GM18951 (cell line): ENCODE results near the gene MCL1.
"Not testable (repeated sequence)": the region's sequence is repeated elsewhere in the genome, so short reads cannot be mapped to it uniquely, and the experiment has no call there.

Experiments used
- POLR2A ChIP-seq: IDR thresholded peaks from 4 replicates; pipeline ENCODE4 v1.6.1; 2011; ENCODE audit warnings: mild to moderate bottlenecking; ENCODE audit not compliant: insufficient read length, insufficient read depth; ENCODE audit errors: extremely low read depth
- in situ Hi-C: fragments of 300-500 bp; cut with MboI; formaldehyde crosslinking; loops from one replicate; pipeline ENCODE4 v1.12.0; 2022; ENCODE audit warnings: low sequenced_read_pairs, mixed read lengths, inconsistent platforms; ENCODE audit not compliant: unreplicated experiment

Gene MCL1

DNA sequence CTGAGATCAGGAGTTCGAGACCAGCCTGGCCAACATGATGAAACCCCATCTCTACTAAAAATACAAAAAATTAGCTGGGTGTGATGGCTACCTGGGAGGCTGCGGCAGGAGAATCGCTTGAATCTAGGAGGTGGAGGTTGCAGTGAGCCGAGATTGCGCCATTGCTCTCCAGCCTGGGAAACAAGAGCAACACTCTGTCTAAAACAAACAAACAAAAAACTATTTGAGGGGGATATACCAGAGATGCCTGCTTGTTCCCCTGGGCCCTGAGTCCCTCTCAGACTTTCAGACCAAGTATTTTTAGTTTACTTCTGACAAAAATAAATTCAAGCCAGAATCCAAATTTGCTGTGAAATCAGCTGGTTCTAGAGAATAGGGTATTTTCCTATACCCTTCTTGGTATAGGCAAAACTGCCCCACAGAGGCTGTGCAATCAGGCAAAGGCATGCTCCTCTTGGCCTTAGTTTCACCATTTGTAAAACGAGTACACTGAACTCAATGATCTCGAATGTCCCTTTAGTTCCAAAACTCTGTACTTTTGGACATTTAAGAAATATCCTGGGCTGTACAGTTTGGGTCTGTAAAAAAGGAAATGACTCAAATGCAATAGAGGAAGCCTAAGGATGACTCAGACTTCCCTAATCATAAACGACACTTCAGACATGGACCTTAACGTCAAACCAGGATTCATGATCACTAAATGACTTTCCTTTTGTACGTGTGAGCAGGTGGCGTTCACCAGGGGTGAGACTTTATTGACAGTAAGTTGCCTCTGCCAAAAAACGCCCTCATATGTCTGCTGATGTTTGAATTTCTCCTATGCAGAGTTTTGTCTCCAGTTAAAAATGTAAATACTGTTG, 33.9 kb upstream of the MCL1 start:
- in situ Hi-C loops: loop anchor here (5.0 kb wide), 1 partner anchor 46 kb away; no protein-coding TSS in a partner anchor
- TF ChIP-seq POLR2A: no peak

- in situ Hi-C loops: loop anchor here (5.0 kb wide), 1 partner anchor 45 kb away; no protein-coding TSS in a partner anchor
- no peak for TF ChIP-seq POLR2A
Measured at GRCh38 chr1:150612014-150612345, 32.6 kb upstream of the MCL1 start.

- TF ChIP-seq POLR2A: no peak
- in situ Hi-C loops: loop anchor here (5.0 kb wide), 1 partner anchor 43 kb away; no protein-coding TSS in a partner anchor
Measured at GRCh38 chr1:150610576-150610975, 31.2 kb upstream of the MCL1 start.

GRCh38 chr1:150609732-150610131, 30.3 kb upstream of the MCL1 start:
- in situ Hi-C loops: loop anchor here (5.0 kb wide), 1 partner anchor 42 kb away; no protein-coding TSS in a partner anchor
- no peak for TF ChIP-seq POLR2A

- TF ChIP-seq POLR2A: no peak
- in situ Hi-C loops: no loop called here
Measured at GRCh38 chr1:150606463-150607142, 27.2 kb upstream of the MCL1 start.

- in situ Hi-C loops: not testable (repeated sequence)
Measured at GRCh38 chr1:150605451-150605731, 26.0 kb upstream of the MCL1 start.

- TF ChIP-seq POLR2A: no peak
- in situ Hi-C loops: no loop called here
Measured at GRCh38 chr1:150604226-150604588, 24.8 kb upstream of the MCL1 start.

- no peak for TF ChIP-seq POLR2A
- in situ Hi-C loops: no loop called here
Measured at GRCh38 chr1:150603711-150604110, 24.3 kb upstream of the MCL1 start.

DNA sequence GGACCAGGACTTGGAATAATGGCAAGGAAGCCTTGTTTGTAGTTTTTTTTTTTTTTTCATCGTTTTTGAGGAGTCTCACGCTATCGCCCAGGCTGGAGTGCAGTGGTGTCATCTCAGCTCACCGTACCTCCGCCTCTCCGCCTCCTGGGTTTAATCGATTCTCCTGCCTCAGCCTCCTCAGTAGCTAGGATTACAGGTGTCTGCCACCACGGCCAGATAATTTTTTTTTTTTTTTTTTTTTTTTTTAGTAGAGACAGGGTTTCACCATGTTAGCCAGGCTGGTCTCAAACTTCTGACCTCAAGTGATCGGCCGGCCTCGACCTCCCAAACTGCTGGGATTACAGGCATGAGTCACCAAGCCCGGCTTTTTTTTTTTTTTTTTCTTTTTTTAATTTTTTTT, 23.0 kb upstream of the MCL1 start:
- in situ Hi-C loops: not testable (repeated sequence)

GRCh38 chr1:150601540-150601939, 22.1 kb upstream of the MCL1 start:
- in situ Hi-C loops: no loop called here
- no peak for TF ChIP-seq POLR2A

- in situ Hi-C loops: not testable (repeated sequence)
Measured at GRCh38 chr1:150598346-150598745, 18.9 kb upstream of the MCL1 start.

DNA sequence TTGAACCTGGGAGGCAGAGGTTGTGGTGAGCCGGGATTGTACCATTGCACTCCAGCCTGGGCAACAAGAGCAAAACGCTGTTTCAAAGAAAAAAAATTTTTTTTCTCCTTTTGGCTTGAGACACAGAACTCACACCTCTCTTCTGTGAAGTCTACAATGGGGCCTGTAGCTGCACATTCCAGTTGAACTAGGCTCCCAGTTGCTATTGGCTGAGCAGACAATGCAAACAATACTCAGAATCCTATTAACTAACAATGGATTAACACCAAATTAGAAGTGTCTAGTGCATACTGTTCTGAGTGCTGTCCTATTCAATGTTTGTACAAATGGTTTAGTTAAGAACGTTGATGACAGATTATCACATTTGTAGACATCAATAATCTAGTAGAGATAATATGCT, 17.6 kb upstream of the MCL1 start:
- in situ Hi-C loops: no loop called here

DNA sequence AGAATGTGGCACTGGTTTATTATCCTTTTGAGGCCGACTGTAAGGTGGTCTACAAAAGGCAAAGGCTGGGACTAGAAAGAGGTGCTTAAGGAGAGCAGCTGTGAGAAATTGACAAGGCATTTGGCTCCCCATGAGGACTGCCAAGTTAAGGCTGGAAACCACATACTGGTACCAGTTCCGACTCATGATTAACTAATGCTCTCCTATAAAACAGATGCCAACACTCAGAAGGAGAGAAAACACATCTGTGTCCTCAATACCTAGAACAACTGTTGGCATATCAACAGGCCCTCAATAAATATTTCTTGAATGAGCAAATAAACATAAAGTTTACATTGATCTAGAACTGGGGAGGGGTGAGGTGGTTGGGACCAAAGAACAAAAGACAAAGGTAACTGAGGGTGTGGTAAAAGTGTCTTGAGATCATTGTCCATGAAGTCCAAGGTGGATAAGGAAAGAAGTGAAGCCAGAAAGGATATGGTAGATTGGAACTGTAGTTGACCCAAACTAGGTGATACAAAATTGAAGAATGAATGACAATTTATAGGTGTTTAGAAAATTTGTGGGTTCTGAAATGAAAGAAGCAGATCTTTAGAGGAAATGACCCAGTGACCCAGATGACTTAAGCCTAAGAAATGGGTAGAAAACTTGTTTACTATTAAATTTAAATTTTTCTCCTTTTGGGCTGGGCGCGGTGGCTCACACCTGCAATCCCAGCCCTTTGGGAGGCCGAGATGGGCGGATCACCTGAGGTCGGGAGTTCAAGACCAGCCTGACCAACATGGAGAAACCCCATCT, 16.9 kb upstream of the MCL1 start:
- no peak for TF ChIP-seq POLR2A
- in situ Hi-C loops: no loop called here

More for the DNA sequence above, 17.6 kb upstream of the MCL1 start:
- no peak for TF ChIP-seq POLR2A

DNA sequence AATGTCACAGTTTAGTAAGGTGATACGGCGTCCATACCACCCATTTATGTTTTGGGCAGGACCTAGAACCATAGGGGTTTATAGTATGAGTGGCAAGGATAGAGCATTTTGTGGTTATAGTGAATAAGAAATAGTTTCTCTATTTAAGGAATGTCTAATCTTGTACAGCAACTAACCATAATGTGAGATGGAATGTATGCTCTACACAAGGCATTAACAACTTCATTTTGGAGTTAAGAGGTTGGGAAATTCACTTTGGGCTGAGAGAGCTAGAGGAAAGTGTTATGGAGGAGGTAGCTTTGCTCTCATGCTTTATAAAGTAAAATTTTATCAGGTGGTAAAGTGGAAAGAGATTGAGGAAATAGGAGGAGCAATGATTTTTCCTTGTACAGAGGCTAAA, 3.0 kb upstream of the MCL1 start:
- in situ Hi-C loops: no loop called here
- no peak for TF ChIP-seq POLR2A

- in situ Hi-C loops: not testable (repeated sequence)
Measured at GRCh38 chr1:150581962-150582361, 2.6 kb upstream of the MCL1 start.

- in situ Hi-C loops: not testable (repeated sequence)
Measured at GRCh38 chr1:150581437-150581836, 2.0 kb upstream of the MCL1 start.

DNA sequence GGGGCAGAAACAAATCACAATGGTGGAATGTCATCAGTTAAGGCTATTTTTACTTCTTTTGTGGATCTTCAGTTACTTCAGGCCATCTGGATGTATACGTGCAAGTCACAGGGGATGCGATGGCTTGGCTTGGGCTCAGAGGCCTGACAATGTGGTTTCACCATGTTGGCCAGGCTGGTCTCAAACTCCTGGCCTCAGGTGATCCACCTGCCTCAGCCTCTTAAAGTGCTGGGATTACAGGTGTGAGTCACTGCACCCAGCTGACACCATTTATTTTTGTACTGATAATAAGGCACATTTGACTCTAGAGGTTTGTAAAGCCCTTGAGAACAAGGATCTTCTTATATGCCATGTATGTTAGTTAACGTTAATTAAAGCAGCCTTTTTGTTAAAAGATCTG, 1.6 kb upstream of the MCL1 start:
- in situ Hi-C loops: not testable (repeated sequence)
